Stimulated activated CD4-positive, alpha-beta T cell treated with anti-CD3 and anti-CD28 coated beads, Interleukin-15, amount 100 ng/mL, for 24 hours (primary cell): ENCODE results near the gene PAX8.

Experiments used
- DNase-seq: peaks from one replicate; pipeline ENCODE4 v3.0.0-alpha.2; 2020

Gene PAX8

DNA sequence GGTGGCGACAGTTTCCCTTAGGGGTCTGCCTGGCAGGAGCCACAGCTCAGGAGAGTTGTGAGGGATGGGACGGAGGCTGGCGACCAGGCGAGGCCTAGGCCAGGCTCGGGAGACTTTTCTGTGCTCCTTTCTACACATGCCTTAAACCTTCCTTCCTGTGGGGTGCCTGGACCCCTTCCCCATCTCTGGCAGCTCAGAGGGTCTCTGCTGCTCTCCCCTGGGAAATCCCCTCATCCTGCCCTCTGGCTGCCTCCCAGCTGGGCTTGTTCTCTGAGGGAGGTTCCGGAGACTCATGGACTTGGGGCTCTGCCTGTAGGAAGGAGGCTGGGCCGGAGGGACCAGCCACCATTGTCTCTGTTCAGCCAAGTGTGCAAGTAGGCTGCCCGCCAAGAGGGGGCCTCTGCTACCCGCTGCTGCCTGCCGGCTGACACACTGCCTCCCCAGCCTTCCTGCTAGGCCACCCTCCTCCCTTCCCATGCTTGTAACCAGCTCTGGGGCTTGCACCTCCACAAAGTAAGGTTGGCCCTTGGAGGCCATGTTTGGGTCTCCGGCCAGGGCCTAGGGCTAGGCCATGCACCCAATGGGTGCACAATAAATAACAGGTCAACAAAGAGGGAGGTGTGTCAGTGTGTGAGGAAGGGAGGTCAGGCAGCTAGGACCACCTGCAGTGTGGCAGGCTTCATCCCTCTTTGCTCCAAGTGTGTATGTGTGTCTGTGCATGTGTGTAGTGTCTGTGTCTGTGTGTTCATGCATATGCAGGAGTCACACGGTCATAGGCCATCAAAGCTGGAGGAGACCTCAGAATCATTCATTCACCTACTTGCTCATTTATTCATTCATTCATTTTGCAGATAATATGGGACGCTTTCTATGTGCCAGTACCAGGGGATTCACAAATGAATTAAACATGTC lies 76.2 kb downstream of the PAX8 start:
- DNase-seq: no peak

DNA sequence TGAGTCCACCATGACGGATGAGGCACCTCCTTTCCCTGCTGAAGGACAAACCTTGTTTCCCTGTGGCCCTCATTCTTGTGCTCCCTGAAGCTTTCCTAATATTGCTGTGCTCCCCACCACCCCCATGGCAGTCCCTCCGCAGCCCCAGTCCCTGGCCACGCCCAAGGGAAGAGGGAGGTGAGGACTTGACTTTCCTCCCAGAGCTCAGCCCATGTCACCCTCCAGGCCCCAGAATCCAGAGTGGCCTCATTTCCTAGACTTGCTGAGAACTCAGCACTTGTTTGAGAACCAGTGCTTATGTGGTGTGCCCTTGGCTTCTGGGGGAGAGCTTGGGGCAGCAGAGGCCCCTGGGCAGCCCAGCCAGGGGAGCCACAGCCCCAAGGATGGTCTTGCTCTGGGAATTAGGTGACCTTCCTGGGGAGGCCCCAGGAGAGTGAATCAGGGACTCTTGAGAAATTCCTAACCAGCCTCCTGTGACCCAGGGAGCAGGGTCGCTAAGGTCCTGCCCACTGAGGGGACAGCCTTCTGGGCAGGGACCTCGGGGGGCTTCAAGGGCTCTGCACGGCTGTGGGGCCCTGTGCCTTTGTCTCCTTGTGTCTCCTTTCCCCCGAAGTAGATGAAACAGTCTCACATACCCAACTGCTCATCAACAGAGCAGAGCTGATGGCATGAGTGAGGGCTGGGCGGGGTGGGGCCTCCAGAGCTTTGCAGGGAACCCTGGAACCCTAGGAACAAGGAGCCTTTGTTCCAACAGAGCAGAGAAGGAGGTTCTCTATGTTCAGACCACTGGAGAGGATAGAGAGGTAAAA lies 77.0 kb downstream of the PAX8 start:
- no peak for DNase-seq

DNA sequence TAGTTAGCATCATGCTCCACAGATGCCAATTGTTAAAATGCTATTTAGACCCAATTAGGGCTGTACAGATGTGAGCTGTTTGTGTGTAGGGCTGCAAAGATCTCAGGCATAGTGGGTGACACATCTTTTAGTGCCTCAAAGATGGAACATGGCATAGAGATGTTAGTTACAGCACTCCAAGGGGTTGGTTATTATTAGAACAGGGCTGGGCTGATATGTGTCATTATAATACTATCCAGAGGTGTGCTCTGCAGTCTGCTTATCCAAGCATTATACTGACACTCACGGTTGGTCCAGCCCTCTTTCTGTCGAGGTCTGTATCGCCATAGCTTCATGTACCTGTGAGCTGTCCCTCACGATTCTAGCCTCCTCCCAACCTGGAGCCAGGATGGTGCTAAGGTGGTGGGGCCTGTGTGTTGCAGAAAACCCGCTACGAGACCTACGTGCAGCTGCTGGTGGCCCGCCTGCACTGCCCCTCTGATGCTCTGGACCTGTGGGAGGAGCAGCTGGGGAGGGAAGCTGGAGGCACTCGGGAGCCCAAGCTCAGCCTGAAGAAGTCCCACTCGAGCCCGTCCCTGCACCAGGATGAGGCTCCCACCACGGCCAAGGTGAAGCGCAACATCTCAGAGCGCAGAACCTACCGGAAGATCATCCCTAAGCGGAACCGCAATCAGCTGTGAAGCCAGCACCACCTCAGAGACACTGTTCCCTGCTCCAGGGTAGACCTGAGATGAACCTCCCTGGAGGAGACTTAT lies 77.8 kb downstream of the PAX8 start:
- no peak for DNase-seq

- no peak for DNase-seq
Observed at GRCh38 chr2:113200236-113200635, 78.5 kb downstream of the PAX8 start.

- peak; percentile 88 for DNase-seq
Observed at GRCh38 chr2:113198790-113199612, 79.7 kb downstream of the PAX8 start.

DNA sequence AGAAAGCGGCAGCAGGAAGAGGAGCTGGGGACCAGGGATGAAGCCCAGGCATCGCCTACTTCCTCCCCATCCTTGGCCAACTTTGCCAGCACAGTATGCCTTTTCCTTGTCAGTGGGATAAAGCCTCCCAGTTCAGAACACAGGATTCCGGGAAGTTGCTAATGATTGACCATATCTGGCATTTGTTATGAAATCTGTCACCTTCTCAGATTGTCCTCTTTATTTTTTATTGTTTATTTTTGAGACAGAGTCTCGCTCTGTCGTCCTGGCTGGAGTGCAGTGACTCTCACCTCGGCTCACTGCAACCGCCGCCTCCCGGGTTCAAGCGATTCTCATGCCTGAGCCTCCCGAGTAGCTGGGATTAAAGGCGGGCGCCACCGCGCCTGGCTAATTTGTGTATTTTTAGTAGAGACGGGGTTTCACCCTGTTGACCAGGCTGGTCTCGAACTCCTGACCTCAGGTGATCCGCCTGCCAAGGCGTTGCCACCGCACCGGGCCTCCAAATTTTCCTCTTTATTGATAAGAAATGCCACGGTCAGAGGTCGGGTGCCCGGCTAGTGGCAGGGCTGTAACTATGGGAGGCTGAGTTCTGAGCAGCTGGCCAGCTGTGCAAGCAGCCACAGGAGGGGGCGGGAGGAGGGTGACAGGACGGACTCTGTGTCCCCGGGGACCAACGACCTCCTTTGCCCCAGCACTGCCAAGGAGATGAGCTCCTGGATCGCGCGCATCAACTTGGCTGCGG lies 80.5 kb downstream of the PAX8 start:
- no peak for DNase-seq

DNA sequence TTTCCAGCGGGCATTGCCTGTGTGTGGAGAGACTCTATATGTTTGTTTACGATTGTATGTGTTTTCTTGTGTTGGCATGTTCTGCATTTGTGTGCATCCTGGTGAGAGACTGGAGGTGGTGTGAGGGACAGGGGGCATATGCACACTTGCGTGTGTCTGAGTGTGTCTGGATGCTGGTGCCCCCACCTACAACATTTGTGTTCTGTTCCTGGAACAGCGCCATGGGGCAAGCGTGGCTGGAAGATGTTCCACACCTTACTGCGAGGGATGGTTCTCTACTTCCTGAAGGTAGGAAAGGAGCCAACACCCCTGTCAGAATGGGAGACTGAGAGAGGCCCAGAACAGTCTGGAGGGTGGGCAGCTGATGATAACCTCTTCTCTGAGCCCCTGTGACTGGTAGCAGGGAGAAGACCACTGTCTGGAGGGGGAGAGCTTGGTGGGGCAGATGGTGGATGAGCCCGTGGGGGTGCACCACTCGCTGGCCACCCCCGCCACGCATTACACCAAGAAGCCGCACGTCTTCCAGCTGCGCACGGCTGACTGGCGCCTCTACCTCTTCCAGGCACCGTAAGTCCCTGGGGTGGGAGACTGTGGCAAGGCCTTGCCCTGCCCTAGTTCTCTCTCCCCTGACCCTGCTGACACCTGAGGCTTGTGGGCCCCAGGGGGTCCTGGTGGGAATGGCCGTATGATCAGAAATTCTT lies 81.2 kb downstream of the PAX8 start:
- DNase-seq: no peak

DNA sequence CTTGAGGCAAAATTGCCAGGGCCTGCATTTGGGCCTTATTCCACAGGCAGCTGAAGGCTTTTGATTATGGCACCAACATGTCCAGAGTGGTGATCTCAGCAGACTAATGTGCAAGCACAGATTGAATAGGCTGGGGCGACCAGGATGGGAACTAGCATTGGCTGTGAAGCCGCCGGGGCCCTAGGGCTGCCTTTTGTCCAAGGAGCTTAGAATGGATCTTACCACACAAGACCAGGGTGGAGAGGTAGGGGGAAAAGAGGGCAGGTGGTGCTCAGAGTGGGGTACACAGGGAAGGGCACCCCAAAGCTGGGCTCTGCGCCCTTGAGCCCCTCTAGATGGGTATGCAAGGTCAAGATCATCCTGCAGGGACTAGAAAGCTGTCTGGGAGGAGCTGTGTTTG lies 81.9 kb downstream of the PAX8 start:
- DNase-seq: no peak

- DNase-seq: no peak
Observed at GRCh38 chr2:113195923-113196501, 82.7 kb downstream of the PAX8 start.

DNA sequence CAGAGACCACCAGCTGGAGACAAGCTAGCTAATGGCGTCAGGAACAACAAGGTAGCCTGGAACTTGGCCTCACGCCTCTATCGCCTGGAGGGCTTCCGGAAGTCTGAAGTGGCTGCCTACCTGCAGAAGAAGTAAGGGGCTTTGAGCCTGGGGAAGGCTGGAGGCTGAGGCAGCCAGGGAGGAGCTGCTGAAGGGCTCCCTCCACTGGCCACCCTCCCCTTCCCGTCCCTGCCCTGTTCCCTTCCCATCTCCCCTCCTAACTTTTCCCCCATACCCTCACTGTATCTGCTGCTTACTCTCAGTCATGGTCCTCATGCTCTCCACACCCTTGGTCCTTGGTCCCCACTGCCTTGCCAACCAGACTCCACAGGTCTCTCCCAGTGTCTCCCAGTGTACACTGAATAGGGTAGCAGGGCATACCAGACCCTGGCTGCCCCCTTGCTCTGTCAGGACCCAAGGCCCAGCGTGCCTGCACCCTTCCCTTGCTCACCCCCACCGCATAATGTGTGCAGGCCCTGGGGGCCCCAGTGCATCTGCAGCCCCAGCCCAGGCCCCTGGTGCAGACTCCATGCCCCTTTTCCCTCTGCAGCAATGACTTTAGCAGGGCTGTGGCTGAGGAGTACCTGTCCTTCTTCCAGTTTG lies 86.1 kb downstream of the PAX8 start:
- DNase-seq: no peak

DNA sequence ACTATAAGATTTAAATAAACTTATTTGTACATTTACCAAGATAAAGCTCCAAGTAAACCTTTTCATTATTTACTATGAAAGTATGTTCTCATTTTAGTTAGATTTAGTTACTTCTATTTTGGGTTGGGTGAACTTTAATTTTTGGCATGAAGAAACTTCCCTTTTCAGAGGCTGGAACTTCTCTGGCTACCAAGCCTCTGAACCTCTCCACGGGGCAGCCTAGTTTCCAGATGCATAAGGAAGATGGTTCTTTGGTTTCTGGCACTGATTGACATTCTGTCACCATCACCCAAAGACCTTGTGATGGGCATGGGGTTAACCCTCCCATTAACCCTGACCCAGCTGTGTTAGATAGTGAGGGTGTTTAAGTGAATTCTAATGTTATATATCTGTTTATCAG lies 87.8 kb downstream of the PAX8 start:
- no peak for DNase-seq

DNA sequence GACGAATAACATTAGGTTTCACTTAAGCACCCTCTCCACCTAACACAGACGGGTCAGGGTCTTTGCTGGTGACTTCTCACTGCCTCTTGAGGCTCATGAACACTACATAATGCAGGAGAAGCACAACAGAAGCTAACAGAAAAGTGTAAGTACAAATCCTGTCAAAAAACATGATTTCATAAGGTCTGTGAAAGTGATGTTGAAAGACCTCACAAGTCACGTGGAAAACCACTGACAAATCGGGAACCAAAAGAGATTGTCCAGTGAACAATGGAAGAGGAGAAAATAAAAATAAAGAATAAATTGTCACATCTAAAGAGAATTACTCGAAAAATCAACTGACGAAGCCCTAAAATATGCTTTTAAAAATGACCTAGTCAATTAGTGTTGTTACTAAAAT lies 91.0 kb downstream of the PAX8 start:
- no peak for DNase-seq

- DNase-seq: no peak
Observed at GRCh38 chr2:113186433-113186796, 92.3 kb downstream of the PAX8 start.

- no peak for DNase-seq
Observed at GRCh38 chr2:113185664-113186432, 92.9 kb downstream of the PAX8 start.

- DNase-seq: no peak
Observed at GRCh38 chr2:113184531-113185230, 94.0 kb downstream of the PAX8 start.

GRCh38 chr2:113183703-113184102 lies 95.0 kb downstream of the PAX8 start:
- DNase-seq: no peak

DNA sequence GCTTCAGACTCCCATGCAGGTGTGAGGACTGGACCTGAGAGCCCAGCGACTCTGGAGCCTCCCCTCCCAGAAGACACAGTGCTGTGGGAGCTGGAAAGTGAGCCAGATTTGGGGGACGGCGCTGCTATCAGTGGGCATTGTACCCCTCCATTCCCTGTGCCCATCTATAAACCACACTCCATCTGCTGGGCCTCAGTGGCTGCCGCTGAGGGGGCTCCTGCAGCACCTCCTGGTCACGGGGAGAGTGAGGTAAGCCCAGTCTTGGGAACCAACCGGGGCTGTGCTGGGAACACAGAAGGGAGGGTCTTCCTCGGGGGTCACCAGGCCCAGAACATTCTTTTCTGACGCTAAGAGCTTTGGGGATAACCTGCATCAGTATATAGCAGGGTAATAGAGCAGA lies 95.5 kb downstream of the PAX8 start:
- DNase-seq: no peak

- no peak for DNase-seq
Observed at GRCh38 chr2:113182471-113183260, 96.1 kb downstream of the PAX8 start.
